GM21723 (cell line): Measurements from ENCODE around the gene FLG2.

ENCODE experiments used
- ATAC-seq: cut with Tn5 transposase; IDR thresholded peaks from one replicate; pipeline ENCODE4 v1.9.1; 2021; ENCODE audit warnings: mild to moderate bottlenecking, moderate library complexity; ENCODE audit not compliant: unreplicated experiment

The FLG2 gene

DNA sequence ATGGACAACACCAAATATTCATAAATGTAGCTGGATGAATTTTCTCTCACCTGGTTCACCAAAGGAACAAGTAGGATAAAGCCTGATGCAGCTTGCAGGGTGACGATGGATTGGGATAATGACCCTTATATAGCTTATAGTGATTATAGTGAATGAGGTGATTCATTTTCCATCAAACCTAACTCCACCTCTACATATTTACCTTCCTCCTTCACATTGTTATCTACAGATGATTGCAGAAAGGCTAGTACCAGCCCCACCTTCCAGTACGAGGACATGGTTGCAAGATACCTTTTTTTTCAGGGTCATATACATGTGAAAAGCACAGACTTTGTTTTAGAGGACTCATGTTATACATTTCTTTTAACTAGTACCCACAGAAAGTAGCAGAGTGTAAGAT, at the start of gene FLG2:
Gene FLG2, minus strand, starts transcription at position 101 of the 400 bp plus-strand sequence. CDS start 1,122 bp downstream, outside the sequence.
- no peak for ATAC-seq

DNA sequence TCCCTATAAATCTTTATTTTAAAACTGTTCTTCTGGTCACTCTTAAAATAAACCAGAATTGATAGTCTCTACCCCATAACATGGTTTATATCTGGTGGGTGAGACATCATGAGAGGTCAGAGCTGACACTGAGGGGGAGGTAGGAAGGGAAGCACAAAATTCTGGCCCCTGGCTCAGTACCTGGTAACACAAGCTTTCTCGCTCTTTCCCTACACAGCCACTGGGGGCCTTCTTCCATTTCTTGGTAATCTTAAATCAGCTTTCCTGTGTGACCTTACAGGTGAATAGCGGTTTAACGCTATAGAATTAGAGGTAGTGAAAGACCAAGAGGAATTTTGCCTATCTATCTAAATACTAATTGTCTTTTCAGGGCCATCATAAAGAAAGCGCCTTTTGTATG, 48.9 kb upstream of the FLG2 start:
- no peak for ATAC-seq

DNA sequence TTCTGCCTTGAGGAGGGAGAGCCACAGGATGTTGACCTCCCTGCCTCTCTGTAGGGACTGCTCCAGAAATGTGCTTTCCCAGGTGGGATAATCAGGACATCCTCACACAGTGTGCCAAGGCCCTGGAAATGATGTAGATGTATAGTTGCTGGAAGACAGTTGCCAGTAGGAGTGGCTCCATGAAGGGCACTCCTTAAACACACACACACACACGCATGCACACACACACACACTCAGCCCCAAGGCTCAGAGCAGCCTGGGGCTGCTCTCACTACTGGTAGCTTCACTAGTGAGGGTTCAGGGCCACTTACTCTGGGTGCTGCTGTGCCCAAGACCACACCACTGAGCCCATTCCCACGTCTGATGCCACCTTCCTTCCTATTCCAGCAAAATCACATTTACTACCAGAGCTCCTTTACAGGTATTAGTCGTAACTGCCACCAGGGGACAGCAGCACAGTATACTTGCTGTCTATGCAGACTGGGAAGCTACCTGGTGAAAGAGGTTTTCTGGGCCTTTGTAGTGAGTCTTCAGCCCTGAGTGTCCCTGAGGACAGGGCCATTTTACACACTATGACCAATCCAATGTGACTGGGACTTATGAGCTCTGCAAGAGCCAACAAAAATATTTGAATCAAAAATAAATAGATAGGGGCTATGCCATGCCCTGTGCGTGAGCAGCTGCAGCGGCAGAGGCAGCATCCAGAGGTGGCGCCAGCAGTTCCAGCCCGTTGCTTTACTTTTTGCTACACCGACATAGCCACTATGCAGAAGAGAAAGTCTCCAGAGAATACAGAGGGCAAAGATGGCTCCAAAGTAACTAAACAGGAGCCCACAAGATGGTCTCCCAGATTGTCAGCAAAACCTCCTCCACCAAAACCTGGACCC, 39.2 kb upstream of the FLG2 start:
- no peak for ATAC-seq

DNA sequence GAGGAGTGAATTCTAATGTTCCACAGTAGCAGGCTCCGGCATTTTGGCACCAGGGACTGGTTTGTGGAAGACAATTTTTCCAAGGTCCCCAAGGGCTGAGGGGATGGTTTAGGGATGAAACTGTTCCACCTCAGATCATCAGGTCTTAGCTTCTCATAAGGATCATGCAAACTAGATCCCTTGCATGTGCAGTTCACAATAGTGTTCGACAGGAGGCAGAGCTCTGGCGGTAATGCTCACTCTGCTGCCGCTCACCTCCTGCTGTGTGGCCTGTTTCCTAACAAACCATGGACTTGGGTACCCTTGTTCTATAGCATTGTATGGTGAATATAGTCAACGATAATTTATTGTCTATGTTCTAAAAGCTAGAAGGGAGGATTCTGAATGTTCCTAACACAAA, 37.7 kb upstream of the FLG2 start:
- no peak for ATAC-seq

DNA sequence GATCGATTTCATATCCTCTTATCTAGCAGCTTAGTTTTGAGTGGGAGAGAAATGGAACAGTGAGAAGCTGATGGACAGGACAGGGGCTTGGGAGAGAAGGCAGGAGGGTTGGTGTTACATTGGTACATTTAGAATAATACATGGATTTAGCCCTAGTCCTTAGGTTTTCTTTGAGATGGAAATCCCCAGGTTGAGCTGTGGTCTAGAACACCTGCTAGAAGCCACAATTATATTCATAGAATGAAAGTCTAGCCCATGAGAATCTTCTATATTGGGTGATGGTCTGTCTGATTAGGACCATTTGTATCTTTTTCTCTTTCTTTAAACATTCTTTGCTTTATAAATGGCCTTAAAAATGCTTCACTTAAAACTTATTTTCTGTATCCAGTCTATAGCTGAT, 34.3 kb upstream of the FLG2 start:
- no peak for ATAC-seq

DNA sequence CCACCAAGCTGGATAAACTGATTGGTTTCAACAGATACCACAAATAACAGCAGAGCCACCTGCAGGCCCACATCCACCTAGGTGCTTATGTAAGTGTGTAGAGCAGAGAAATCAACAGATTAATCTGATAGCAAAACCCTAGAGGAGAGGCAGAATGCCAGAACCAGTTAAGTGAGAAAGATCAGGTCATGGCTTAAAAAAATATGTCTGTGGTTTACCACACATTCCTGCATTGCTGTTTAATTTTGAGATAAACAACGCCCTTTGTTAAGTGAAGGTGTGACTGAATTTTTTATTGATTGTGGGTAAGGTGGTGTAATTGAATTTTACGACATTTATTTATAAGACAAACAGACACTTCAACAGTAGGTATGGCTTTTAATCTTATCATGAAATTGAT, 33.1 kb upstream of the FLG2 start:
- no peak for ATAC-seq

DNA sequence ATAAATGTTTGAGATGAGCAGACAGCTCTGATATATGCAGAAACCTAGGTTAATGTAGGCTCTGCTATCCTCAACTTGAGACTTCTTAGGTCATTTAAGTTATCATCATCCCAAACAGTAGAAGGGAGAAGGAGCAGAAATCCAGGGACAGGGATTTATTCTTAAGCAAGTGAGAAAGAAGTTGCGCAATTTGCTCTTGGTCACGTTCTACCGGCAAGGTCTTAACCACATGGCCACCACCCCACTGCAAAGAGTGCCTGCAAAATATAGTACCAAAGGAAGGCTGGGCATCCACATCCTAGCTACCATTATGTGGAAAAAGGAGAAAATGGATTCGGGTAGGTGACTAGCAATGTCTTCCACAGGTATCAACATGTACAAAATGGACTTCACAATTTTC, 29.1 kb upstream of the FLG2 start:
- no peak for ATAC-seq

DNA sequence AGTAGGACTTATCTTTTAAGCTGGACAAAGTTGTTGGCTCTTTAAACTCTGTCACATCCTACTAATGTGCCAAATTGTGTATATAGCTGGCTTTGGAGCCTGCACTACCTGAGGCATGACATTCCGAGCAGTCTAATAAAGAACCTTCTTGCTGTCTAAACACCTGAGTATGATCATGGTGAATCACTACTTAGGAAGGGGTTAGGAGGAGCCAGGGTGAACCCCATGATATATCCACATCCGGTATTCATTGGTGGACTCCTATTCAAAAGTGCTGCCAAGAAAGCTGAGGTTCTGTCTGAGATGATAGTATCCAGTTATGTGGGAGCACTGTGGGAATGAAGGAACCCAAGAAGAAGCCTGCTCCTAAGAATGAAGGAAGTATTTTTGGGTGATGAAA, 27.1 kb upstream of the FLG2 start:
- ATAC-seq: no peak

DNA sequence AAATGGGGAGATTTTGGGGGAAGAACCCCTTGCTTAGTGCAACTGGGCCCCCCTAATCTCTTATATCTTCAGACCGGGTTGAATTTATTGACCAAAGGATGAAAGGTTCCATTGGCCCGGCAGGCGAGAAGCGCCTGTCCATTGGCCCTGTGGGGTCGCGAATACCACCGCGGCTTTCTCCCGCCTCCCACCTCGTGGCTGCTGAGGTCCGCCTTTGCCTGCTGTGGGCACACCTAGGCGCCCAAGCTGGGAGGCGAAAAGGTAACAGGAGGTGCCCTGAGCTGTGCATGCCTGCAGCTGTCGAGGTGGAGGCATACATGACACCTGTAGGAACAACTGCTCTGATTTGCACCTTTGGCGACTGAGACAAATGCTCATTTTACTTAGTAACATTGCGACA, 21.1 kb upstream of the FLG2 start:
- ATAC-seq: no peak

DNA sequence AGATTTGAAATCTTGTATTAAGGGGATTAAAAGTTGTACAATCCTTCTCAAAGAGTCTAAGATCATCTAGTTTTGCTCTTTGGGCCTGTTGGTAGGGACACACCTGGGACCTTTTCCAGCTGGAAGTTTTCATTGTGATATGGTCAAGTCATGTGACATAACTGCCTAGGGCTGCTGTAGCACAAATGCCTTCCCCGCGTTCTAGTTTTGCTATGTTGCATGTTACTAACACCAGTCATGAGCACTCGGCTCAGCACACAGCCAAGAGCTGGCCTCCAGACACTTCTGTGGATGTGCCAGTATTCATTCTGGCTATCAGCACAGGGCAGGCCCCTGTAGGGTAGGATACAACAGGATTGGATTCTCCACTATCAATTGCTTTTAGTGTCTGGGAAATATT, 14.6 kb upstream of the FLG2 start:
- ATAC-seq: no peak

DNA sequence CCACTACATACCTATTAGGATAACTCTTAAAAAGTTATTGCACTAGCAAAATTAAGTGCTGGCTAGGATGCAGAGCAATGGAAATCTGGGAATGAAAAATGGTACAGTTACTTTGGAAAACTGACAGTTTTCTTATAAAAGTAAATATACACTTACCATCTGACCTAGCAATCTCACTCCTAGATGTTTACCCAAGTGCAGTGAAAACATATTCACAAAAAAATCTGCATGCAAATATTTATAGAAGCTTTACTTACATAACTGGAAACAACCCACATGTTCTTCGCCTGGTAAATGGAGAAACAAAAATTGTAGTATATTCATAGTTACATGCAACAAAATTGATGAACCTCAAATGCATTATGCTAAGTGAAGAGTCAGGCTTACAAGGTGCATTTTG, 12.9 kb upstream of the FLG2 start:
- no peak for ATAC-seq

DNA sequence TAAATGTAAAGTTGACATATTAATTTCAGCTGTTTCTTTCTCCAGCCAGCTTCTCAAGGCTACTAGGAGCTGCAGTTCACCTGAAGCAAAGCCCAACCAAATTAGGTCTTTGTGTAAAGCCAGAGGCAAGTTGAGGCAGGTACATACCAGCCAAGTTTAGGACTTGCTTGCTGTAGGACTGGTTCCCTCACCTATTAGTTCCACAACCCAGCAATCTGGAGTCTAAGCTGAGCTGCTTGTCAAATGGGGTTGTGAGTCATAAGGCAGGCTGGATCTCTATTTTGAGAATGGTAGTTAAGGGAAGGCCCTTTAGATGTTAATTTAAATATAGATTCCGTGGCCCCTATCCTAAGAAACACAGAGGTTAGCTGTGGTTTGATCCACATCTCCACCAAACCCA, 7.6 kb upstream of the FLG2 start:
- ATAC-seq: no peak

DNA sequence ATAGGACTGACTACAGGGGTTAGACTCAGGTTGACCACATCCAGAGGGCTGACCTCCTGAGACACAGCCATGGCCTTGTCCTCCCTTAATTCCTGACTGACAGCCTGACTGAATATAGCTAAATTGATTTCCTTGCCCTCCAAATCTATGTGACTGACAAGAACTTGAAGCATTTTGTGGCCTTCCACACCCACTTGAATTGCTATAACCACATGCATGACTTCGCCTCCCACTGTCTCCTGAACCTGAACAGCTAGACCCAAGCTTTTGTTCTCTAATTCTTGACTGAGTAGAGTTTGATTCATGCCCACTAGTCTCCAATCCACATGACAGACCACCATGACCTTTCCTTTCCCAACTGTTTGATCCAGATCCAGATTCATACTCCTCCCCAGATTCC, 3.1 kb downstream of the FLG2 start:
- no peak for ATAC-seq

DNA sequence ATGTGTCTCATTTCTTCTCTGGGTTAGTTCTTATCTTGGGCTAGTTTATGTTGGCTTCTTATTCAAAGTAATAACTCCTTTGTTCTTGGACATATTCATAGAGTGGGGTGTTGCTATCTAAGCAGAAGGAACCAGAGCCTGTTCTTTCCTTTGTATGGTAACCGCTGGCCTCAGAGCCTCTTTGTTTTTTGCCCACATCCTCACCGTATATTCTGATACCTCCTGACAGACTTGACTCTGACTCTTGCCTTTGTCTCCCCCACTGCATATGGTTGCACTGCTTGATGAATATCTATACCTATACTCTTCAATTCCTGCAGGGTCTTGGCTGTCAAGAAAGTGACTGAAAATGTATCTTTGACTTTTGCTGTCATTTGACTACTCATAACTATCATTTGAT, 10.2 kb downstream of the FLG2 start:
- ATAC-seq: no peak

DNA sequence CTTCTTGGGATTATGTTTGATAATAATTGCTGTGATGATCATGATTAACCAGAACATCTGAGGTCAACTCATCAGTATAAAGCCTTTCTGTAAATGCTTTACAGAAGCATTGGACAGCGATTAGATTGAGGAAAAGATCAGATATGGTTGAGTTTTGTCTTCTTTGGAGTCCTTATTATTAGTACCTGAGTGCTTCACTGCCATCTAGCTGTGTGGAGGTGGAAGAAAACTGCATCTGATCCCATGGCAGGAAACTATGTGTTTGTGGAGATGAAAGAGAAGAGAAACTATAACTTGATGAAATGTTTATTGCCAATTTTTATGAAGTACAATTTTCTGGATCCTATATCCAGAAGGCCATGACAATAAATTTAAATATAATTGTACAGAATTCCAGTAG, 11.4 kb downstream of the FLG2 start:
- ATAC-seq: no peak

DNA sequence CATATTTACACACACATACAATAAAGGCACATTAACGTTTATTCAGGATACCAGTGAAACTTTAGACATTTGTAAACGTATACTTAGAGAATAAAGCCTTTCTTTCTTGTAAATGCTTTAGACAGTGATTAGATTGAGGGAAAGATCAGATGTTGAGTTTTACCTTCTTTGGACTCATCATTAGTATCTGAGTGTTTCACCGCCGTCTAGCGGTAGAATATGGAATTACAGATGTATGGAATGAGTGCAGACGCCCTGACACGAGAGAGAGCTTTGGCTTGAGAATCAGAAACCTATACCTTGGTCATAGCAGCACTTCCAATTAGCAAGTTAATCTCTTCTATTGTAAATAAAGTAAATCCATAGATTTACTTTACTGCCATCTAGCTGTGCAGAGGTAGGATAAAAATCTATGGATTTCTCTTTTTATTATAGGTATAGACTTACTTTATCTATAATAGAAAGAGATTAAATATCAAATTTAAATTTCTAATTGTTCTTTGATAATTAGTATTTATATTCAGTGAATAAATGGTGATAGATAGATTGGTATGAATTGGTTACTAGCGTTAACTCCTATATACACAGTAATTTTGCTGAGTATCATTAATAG, 12.6 kb downstream of the FLG2 start:
- peak; percentile 68 for ATAC-seq

DNA sequence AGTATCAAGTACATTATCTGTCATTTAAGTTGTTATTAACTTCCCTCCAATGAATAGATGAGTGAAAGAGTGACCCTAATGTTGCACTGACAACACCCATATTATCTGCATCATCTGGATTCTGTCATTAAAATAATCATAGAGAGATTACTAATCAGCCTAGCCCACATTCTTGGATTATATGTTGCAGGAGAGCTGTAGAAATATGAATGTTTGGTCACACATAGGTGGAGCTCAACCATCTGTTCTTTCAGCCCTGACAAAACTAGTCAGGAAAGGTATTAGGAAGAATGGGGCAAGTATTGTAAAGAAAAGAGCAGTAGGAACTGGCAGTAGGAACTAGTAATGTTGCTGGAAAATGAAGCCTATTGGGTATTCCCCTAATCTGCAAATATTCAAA, 15.4 kb downstream of the FLG2 start:
- no peak for ATAC-seq

DNA sequence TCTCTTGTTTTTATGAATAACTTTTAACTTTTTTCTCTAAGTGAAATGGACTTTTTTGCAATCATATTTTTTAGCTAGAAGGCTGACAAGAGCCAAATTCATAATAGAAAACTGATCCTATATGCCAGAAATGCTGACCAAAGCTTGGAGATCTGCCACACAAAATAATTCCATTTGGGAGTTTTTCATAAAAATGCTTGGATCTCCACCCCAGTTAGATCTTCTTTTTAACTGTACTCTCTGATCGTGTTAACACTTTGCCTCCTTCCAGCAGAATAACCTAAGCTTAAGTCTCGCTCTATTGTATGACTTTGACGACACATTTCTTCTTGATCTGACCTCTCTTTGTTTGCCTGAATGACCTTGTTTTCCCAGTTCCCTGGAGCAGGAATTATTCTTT, 16.8 kb downstream of the FLG2 start:
- ATAC-seq: no peak

DNA sequence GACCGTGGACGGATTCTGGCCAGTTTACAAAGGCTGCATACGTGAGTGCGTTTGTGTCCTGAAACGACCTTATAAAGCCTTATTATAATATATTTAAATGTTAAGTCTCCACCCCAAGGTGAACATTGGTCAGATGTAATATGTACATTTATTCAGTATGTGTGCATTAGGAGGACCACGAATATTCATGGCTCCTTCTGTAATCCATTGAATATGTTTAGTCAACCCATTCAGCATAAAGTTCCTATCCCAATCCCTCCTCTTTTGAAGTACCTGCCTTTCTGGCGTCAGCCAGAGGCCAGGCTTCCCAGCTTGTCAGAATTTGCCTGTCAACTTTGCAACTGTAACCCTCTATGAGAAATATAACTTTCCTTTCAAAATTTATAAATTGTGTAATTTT, 24.4 kb downstream of the FLG2 start:
- ATAC-seq: no peak

DNA sequence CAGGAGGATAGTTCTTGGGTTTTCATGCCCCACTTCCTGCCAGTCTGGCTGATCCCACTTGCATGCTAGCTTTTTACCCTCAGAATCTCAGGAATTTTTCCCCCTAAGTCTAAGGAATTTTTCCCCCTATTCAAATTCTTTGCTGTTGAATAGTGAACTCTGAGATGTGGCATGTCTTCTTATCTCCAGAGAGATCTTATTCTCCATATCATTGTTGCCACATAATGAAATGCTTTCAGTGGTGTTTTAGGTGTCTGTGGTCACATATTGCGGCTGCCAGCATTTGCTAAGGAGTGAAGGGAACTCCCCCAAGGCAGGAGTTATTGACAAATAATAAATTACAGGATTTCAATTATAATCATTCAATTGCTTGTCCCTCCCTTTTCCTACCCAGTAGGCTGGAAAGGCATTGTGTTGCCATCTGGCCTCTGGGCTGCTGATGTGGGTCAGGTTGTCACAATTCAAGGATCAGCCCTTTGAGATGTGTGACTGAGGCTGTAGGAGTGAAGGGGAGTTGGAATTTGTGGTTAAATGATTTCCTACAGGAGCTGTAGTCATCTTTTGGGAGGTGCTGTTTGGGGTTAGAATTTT, 30.9 kb downstream of the FLG2 start:
- no peak for ATAC-seq

DNA sequence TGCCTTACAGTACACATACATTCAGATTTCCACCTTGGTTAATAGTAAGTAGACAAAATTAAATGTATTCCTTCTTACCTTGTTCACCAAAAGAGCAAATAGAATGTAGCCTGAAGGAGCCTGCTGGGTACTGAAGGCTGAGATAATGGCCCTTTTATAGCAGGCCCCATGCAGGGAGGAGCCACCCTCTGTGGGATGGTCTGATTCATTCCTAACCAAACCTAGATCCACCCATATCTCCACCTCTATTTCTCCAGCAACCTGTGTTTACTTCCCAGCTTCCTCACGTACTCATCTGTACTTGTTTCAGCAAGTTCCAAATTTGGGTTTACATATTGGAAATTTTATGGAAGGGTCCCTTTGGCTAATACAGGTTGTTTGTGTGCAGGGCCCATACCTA, 34.7 kb downstream of the FLG2 start, which contains the start of gene FLG:
Gene FLG, minus strand, starts transcription at position 129 of the 400 bp plus-strand sequence. CDS start 9,783 bp downstream, outside the sequence.
- no peak for ATAC-seq

DNA sequence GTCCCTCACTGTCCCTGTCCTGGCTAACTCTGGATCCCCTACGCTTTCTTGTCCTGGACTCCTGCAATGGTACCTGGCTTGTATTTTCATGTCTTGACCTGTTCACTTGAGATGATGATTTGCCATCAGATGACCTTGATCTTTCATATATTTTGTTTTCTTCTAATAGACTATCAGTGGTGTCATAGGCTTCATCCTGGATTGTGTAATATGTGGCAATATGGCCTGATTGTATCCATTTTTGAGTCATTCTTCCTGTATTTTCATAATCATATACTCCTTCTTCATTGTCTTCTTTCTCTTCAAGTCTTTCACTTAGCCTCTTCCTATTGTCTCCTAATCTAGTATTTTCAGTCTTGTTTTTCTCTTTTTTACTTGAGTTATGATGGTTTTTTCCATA, 45.8 kb downstream of the FLG2 start:
- no peak for ATAC-seq
